ENCODE data around the gene SPINK7.
"Not testable (repeated sequence)": the region's sequence is repeated elsewhere in the genome, so short reads cannot be mapped to it uniquely, and the experiment has no call there.

SPINK7 gene

DNA sequence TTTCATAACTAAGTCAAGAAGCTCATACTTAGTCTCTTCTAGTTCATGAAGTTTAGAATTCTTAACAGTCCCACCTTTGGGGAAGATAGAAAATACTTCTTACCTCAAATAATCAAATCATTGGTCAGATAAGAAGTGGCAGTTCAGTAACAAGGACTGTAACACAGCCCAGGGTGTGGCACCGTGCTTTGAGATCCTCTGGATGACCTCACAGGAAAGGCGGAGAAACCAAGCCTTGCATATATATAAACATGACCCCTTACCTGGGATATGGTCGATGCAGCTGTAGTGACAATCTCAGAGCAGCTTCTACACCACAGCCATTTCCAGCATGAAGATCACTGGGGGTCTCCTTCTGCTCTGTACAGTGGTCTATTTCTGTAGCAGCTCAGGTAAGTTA is at the start of gene SPINK7:
TSS of gene SPINK7 (plus strand) at position 271 of the 400 bp plus-strand sequence. CDS start at position 332, 61 bp downstream.
- no peaks in the 10 kb centered on the region for H3K4me1 ChIP-seq (ENCODE audit: insufficient read depth, low read length)
- no peaks in the 10 kb centered on the region for H3K36me3 ChIP-seq (ENCODE audit: insufficient read depth, low read length)
- H3K27ac ChIP-seq (ENCODE audit: low read length), result no peak within 1 kb of the TSS
- ATAC-seq (ENCODE audit: insufficient read depth, low read depth) (no peak), DNase-seq (no peak)
- H3K4me3 ChIP-seq (ENCODE audit: low read depth in 1 of 2, low read length in 2 of 2), result no peak within 1 kb of the TSS
- no peak within 1 kb of the TSS for H3K9ac ChIP-seq (ENCODE audit: low read depth, low read length)
- no peak for TF ChIP-seq EZH2 (IDR thresholded peaks at IDR 0.05; ENCODE audit: borderline replicate concordance, low read depth, low read length, severe bottlenecking)
- TF ChIP-seq, protein P1, sequence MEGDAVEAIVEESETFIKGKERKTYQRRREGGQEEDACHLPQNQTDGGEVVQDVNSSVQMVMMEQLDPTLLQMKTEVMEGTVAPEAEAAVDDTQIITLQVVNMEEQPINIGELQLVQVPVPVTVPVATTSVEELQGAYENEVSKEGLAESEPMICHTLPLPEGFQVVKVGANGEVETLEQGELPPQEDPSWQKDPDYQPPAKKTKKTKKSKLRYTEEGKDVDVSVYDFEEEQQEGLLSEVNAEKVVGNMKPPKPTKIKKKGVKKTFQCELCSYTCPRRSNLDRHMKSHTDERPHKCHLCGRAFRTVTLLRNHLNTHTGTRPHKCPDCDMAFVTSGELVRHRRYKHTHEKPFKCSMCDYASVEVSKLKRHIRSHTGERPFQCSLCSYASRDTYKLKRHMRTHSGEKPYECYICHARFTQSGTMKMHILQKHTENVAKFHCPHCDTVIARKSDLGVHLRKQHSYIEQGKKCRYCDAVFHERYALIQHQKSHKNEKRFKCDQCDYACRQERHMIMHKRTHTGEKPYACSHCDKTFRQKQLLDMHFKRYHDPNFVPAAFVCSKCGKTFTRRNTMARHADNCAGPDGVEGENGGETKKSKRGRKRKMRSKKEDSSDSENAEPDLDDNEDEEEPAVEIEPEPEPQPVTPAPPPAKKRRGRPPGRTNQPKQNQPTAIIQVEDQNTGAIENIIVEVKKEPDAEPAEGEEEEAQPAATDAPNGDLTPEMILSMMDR (IDR thresholded peaks at IDR 0.05; ENCODE audit: borderline replicate concordance, extremely low read depth, low read length, poor library complexity, severe bottlenecking), result no peak
- no peaks in the 10 kb centered on the region for H3K79me2 ChIP-seq (ENCODE audit: insufficient read depth, low read length)
- H4K20me1 ChIP-seq (ENCODE audit: insufficient read depth, low read length), result no peaks in the 10 kb centered on the region
- no peaks in the 10 kb centered on the region for H3K9me3 ChIP-seq (ENCODE audit: insufficient read depth, low read length, severe bottlenecking)
- no peaks in the 10 kb centered on the region for H3K27me3 ChIP-seq (ENCODE audit: insufficient read depth, low read length, poor library complexity)
- no peak within 1 kb of the TSS for H3K4me2 ChIP-seq (ENCODE audit: insufficient read depth, low read length)
- no peak within 1 kb of the TSS for H2AFZ ChIP-seq (ENCODE audit: low read depth, low read length)

DNA sequence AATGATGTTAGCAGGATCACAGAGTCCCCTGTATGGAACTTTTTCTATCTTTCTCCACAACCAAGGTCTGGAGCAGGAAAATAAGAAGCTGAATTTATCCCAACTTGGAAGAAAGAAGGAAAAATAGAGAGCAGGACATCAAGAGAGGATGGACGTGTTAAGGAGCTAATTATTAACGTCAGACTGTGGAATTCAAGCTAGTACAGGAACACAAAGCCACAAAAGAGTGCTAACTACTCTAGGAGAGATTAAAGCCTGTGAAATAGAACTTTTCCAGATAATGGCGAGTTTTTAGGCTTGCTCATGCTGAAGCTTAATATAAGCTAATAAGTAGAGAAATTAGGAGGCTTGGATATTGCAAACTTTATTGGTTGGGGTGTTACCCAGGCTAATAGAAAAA is 44.3 kb upstream of the SPINK7 start:
- Histone ChIP-seq H2AFZ (ENCODE audit: low read depth, low read length) (no peak overlapping the region), H4K20me1 (ENCODE audit: insufficient read depth, low read length) (no peaks in the 10 kb centered on the region), H3K4me3 (ENCODE audit: low read depth in 1 of 2, low read length in 2 of 2) (no peak overlapping the region), H3K79me2 (ENCODE audit: insufficient read depth, low read length) (no peaks in the 10 kb centered on the region), H3K9ac (ENCODE audit: low read depth, low read length) (no peak overlapping the region), H3K27me3 (ENCODE audit: insufficient read depth, low read length, poor library complexity) (no peaks in the 10 kb centered on the region), H3K4me2 (ENCODE audit: insufficient read depth, low read length) (no peak overlapping the region), H3K9me3 (ENCODE audit: insufficient read depth, low read length, severe bottlenecking) (no peaks in the 10 kb centered on the region), H3K36me3 (ENCODE audit: insufficient read depth, low read length) (no peaks in the 10 kb centered on the region), H3K27ac (ENCODE audit: low read length) (no peak overlapping the region), H3K4me1 (ENCODE audit: insufficient read depth, low read length) (no peaks in the 10 kb centered on the region)
- TF ChIP-seq, protein P1 (IDR thresholded peaks at IDR 0.05; ENCODE audit: borderline replicate concordance, extremely low read depth, low read length, poor library complexity, severe bottlenecking), result no peak
- no peak for TF ChIP-seq EZH2 (IDR thresholded peaks at IDR 0.05; ENCODE audit: borderline replicate concordance, low read depth, low read length, severe bottlenecking)
- ATAC-seq (ENCODE audit: insufficient read depth, low read depth), result no peak
- no peak for DNase-seq

DNA sequence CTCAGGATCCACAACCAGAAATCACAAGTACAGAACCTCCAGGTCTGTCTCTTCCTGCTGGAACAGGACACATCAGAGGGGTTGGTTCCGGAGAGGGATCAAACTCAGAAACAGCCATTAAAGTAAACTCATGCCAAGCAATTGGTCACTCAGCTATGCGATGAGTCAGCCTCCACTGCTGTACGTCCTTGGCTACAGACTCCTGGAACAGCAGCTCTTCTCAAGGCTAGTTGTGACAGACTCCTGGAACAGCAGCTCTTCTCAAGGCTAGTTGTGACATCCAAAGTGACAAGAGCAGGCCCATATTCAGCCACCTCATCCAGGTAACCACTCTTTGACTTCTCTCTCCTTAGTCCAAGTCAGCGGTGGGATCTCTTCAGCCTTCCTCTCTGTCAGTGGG is 43.7 kb upstream of the SPINK7 start, which contains the start of gene SPINK13:
TSS of gene SPINK13 (plus strand) at position 229 of the 400 bp plus-strand sequence. CDS start 1,279 bp downstream, outside the sequence.
- Histone ChIP-seq H3K9ac (ENCODE audit: low read depth, low read length) (no peak within 1 kb of the TSS), H3K36me3 (ENCODE audit: insufficient read depth, low read length) (no peaks in the 10 kb centered on the region), H3K27me3 (ENCODE audit: insufficient read depth, low read length, poor library complexity) (no peaks in the 10 kb centered on the region), H2AFZ (ENCODE audit: low read depth, low read length) (no peak within 1 kb of the TSS), H3K9me3 (ENCODE audit: insufficient read depth, low read length, severe bottlenecking) (no peaks in the 10 kb centered on the region), H3K4me3 (ENCODE audit: low read depth in 1 of 2, low read length in 2 of 2) (no peak within 1 kb of the TSS), H3K4me2 (ENCODE audit: insufficient read depth, low read length) (no peak within 1 kb of the TSS), H3K4me1 (ENCODE audit: insufficient read depth, low read length) (no peaks in the 10 kb centered on the region), H4K20me1 (ENCODE audit: insufficient read depth, low read length) (no peaks in the 10 kb centered on the region), H3K79me2 (ENCODE audit: insufficient read depth, low read length) (no peaks in the 10 kb centered on the region), H3K27ac (ENCODE audit: low read length) (no peak within 1 kb of the TSS)
- DNase-seq, result no peak
- ATAC-seq (ENCODE audit: insufficient read depth, low read depth), result no peak
- TF ChIP-seq, protein P1 (IDR thresholded peaks at IDR 0.05; ENCODE audit: borderline replicate concordance, extremely low read depth, low read length, poor library complexity, severe bottlenecking), result no peak
- no peak for TF ChIP-seq EZH2 (IDR thresholded peaks at IDR 0.05; ENCODE audit: borderline replicate concordance, low read depth, low read length, severe bottlenecking)

DNA sequence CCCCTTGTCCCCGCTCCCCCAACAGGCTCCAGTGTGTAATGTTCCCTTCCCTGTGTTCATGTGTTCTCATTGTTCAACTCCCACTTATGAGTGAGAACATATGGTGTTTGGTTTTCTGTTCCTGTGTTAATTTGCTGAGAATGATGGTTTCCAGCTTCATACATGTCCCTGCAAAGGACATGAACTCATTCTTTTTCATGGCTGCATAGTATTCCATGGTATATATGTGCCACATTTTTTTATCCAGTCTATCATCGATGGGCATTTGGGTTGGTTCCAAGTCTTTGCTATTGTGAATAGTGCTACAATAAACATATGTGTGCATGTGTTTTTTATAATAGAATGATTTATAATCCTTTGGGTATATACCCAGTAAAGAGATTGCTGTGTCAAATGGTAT is 37.1 kb upstream of the SPINK7 start:
- not testable (repeated sequence) for H3K9me3 ChIP-seq (ENCODE audit: insufficient read depth, low read length, severe bottlenecking); H3K27ac ChIP-seq (ENCODE audit: low read length); H3K4me1 ChIP-seq (ENCODE audit: insufficient read depth, low read length); DNase-seq; ATAC-seq (ENCODE audit: insufficient read depth, low read depth); H3K79me2 ChIP-seq (ENCODE audit: insufficient read depth, low read length); H4K20me1 ChIP-seq (ENCODE audit: insufficient read depth, low read length); H3K4me3 ChIP-seq (ENCODE audit: low read depth in 1 of 2, low read length in 2 of 2); H3K36me3 ChIP-seq (ENCODE audit: insufficient read depth, low read length); H3K4me2 ChIP-seq (ENCODE audit: insufficient read depth, low read length); H2AFZ ChIP-seq (ENCODE audit: low read depth, low read length); H3K9ac ChIP-seq (ENCODE audit: low read depth, low read length); H3K27me3 ChIP-seq (ENCODE audit: insufficient read depth, low read length, poor library complexity)

DNA sequence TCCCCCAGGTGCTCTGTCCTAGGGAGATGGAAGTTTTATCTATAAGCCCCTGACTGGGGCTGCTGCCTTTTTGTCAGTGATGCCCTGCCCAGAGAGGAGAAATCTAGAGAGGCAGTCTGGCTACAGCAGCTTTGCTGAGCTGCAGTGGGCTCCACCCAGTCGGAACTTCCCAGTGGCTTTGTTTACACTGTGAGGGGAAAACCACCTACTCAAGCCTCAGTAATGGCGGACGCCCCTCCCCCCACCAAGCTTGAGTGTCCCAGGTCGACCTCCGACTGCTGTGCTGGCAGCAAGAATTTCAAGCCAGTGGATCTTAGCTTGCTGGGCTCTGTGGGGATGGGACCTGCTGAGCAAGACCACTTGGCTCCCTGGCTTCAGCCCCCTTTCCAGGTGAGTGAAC is 31.3 kb upstream of the SPINK7 start:
- not testable (repeated sequence) for H3K27me3 ChIP-seq (ENCODE audit: insufficient read depth, low read length, poor library complexity); H3K4me3 ChIP-seq (ENCODE audit: low read depth in 1 of 2, low read length in 2 of 2); DNase-seq; H3K4me1 ChIP-seq (ENCODE audit: insufficient read depth, low read length); H3K79me2 ChIP-seq (ENCODE audit: insufficient read depth, low read length); H3K4me2 ChIP-seq (ENCODE audit: insufficient read depth, low read length); H3K36me3 ChIP-seq (ENCODE audit: insufficient read depth, low read length); H2AFZ ChIP-seq (ENCODE audit: low read depth, low read length); H3K9ac ChIP-seq (ENCODE audit: low read depth, low read length); H3K9me3 ChIP-seq (ENCODE audit: insufficient read depth, low read length, severe bottlenecking); H3K27ac ChIP-seq (ENCODE audit: low read length); H4K20me1 ChIP-seq (ENCODE audit: insufficient read depth, low read length); ATAC-seq (ENCODE audit: insufficient read depth, low read depth)

DNA sequence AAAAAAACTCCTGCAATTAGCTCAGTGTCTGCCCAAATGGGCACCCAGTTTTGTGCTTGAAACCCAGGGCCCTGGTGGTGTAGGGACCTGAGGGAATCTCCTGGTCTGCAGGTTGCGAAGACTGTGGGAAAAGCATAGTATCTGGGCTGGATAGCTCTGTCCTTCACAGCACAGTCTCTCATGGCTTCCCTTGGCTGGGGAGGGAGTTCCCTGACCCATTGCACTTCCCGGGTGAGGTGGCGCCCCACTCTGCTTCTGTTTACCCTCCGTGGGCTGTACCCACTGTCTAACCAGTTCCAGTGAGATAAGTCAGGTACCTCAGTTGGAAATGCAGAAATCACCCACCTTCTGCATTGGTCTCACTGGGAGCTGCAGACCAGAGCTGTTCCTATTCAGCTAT is 30.9 kb upstream of the SPINK7 start:
- not testable (repeated sequence) for H3K36me3 ChIP-seq (ENCODE audit: insufficient read depth, low read length); H3K27ac ChIP-seq (ENCODE audit: low read length); ATAC-seq (ENCODE audit: insufficient read depth, low read depth); DNase-seq; H3K4me1 ChIP-seq (ENCODE audit: insufficient read depth, low read length); H3K4me2 ChIP-seq (ENCODE audit: insufficient read depth, low read length); H3K4me3 ChIP-seq (ENCODE audit: low read depth in 1 of 2, low read length in 2 of 2); H3K9me3 ChIP-seq (ENCODE audit: insufficient read depth, low read length, severe bottlenecking); H4K20me1 ChIP-seq (ENCODE audit: insufficient read depth, low read length); H3K9ac ChIP-seq (ENCODE audit: low read depth, low read length); H2AFZ ChIP-seq (ENCODE audit: low read depth, low read length); H3K79me2 ChIP-seq (ENCODE audit: insufficient read depth, low read length); H3K27me3 ChIP-seq (ENCODE audit: insufficient read depth, low read length, poor library complexity)
